Right ventricle myocardium superior (tissue), 1 donor: Measurements from ENCODE around the gene CAGE1. TPM values are rescaled to one million over a fixed set of nuclear protein-coding genes. Genes with fewer than 3 reads are reported as not detected.

Experiments used
- ATAC-seq: fragments of 200-7000 bp; cut with Tn5 transposase; one replicate; pipeline ENCODE4 v1.9.1; 2020; ENCODE audit warnings: mild to moderate bottlenecking; ENCODE audit not compliant: poor library complexity
- DNase-seq: peaks from one replicate; pipeline ENCODE4 v3.0.0-alpha.2; 2020
- intact Hi-C: fragments of 100-400 bp; cut with DNase I; formaldehyde crosslinking; loops from one replicate; pipeline ENCODE4 v1.11.2; 2022
- total RNA-seq: library from RNA; stranded (reverse); fragmentation: NEBNext Ultra II Directional; extraction: Animal tissue kit (Norgen Biotek cat#: 25700); gene quantifications from one replicate; pipeline ENCODE4 v1.2.1, GENCODE V29; 2021
- donor health status: DM: no; HTN: yes; CAD: no; lungs with severe emphysema.

Gene CAGE1
- total RNA-seq, 1 donor from 2014 or later: not detected

GRCh38 chr6:7292596-7293255, 96.8 kb downstream of the CAGE1 start:
- DNase-seq: no peak
- intact Hi-C loops: loop anchor here (10.0 kb wide), 1 partner anchor 282 kb away; no protein-coding TSS in a partner anchor
- no peak for ATAC-seq

DNA sequence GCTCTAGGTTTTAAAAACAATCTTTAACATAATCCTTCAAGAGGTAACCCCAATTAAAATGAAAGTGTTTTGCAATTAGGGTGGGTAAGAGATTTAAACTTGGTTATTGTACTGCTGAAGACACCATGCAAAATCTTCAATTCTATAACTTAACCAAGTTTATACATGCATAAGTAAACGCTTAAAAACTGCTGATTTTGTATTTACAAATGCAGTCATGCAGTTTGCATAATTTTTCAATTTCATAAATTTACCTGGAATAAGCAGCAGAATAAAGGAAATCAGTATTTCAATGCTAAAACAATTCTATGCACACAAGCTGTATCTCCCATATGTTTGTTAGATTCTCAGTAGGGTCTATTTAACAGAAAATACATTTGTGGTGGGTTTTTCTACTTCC, 99.5 kb downstream of the CAGE1 start:
- no peak for ATAC-seq
- intact Hi-C loops: loop anchor here (10.0 kb wide), 1 partner anchor 285 kb away; no protein-coding TSS in a partner anchor
- DNase-seq: no peak

- ATAC-seq (no peak), DNase-seq (no peak)
- intact Hi-C loops: loop anchor here (10.0 kb wide), 1 partner anchor 329 kb away; no protein-coding TSS in a partner anchor
Observed at GRCh38 chr6:7285416-7285815, 104.1 kb downstream of the CAGE1 start.

- no peak for DNase-seq
- ATAC-seq: no peak
- intact Hi-C loops: loop anchor here (10.0 kb wide), 1 partner anchor 331 kb away; no protein-coding TSS in a partner anchor
Observed at GRCh38 chr6:7283676-7284075, 105.9 kb downstream of the CAGE1 start.

GRCh38 chr6:7282097-7282906, 107.2 kb downstream of the CAGE1 start:
- DNase-seq (no peak), ATAC-seq (no peak)
- intact Hi-C loops: loop anchor here (10.0 kb wide), 1 partner anchor 332 kb away; no protein-coding TSS in a partner anchor

Other genes with a start within 250 kb of the CAGE1 start
- 47.5 TPM for gene SSR1, start 76.5 kb downstream of the CAGE1 start, total RNA-seq
- gene RIOK1, start 66 bp upstream of the CAGE1 start, total RNA-seq: 8.4 TPM
- 350 TPM for gene DSP, start 151.9 kb upstream of the CAGE1 start, total RNA-seq
- gene SNRNP48, start 200.5 kb upstream of the CAGE1 start, total RNA-seq: 17.5 TPM